Activated CD8-positive, alpha-beta memory T cell treated with anti-CD3 and anti-CD28 coated beads for 4 hours (primary cell): ENCODE results near the gene TOPAZ1.
A peak's percentile ranks its signal among the peaks of the same experiment; 100 is the strongest.

Experiments
- DNase-seq, 2 donors: peaks; one replicate each; pipeline ENCODE4 v3.0.0-alpha.2; 2020; ENCODE audit warnings: low read depth in 2 of 2

Gene TOPAZ1

DNA sequence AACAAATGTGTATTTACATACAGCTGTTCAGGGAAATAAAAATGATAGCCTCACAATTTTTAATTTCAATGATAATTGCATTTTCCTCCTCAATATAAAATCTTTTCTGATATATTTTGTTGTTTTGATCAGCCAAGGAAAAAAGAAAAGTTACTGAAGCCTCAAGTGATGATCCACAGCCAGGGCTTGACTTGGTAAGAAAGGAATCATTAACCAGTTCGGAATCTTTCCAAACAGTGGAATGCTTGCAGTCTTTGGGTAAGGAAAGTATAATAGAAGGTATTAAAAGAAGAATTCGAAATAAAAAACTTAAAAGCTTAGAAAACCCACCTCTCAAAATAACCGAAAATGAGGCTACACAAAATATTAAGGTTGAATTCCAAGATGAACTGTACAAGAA lies 1.0 kb downstream of the TOPAZ1 start:
- no peak for DNase-seq

DNA sequence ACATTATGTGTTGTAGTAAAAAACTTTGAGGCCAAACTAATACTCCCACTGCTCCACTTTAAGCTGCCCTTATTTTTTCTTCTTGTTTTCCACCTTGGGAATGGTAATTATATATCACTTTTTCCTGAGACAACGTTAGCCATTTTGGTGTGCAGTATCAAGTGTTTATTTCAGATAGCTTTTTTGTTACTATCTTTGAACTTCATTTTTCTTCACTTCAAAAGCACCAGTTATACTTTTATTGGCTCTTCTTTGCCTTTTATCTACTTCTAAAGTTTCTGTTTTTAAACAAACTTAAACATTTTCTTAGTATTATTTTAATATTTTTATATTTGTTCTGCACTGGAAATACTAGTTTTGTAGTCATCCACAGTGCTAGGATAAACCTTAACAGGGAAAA lies 6.5 kb downstream of the TOPAZ1 start:
- no peak for DNase-seq

DNA sequence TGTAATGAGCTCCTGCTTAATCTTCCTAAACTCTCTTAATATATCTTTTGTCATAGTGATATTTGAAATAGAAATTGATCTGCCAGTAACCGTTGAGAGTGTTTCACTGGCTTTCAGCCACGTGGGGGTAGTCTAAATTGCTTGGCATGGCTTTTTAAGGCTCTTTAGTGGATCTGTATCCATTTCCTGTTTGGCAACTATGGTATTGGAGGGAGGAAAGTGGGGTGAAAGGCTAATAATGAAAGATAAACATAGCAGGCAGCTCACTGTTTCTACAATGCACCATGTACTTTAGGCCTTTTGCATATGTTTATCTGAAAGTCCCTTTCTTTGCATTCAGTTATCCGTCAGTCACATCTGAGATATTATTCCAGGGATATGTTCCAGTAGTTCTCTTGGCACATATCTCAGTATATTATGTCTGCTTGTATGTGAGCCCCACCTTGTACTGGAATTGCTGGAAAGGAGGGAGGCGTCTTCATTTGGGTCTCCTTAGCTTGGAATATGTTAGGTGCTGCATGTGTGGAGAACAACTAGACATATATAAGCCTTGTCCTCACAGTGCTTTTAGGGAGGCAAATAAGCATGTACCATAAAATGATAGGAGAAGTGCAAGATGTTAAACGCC lies 10.8 kb downstream of the TOPAZ1 start:
- DNase-seq: no peak

DNA sequence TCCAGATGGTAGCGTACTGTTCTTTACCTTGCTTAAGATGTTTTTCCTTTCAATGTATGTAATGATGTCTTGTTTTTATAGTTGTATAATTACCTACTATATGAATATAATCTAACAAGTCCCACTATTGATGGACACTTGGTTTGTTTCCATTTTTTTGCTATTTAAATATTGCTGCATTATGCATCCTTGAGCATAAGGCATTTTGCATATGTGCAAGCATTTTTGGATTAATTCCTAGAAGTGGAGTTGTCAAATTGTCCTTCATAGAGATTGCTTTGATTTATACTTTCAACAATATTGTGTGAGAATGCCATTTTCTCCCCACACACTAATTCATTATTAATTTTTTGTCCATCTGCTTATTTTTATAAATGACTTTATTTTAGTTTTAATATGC lies 17.7 kb downstream of the TOPAZ1 start:
- no peak for DNase-seq

GRCh38 chr3:44264146-44264545 lies 22.5 kb downstream of the TOPAZ1 start:
- DNase-seq: no peak

GRCh38 chr3:44265815-44266214 lies 24.1 kb downstream of the TOPAZ1 start:
- no peak for DNase-seq

GRCh38 chr3:44272191-44272590 lies 30.5 kb downstream of the TOPAZ1 start:
- DNase-seq: no peak

DNA sequence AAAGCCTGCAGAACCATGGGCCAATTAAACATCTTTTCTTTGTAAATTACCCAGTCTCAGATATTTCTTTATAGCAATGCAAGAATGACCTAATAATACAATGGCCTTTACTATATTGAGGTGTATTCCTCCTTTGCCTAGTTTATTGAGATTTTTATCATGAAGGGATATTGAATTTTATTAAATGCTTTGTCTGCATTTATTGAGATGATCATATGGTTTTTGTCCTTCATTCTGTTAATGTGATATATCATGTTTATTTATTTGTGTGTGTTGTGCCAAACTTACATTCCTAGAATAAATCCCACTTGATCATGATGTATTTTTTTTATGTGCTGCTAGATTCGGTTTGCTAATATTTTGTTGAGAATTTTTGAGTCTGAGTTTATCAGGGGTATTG lies 36.2 kb downstream of the TOPAZ1 start:
- DNase-seq: no peak

DNA sequence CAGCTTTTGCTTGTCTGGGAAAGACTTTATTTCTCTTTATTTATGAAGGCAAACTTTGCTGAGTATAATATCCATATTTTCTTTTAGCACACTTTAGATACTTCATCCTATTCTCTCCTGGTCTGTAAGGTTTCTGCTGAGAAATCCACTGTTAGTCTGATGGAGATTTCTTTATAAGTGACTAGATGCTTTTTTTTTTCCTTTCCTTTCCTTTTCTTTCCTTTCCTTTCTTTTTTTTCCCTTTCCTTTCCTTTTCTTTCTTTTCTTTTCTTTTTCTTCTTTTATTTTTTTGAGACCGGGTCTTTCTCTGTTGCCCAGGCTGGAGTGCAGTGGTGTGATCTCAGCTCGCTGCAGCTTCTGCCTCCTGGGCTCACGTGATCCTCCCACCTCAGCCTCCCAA lies 38.4 kb downstream of the TOPAZ1 start:
- DNase-seq: no peak

DNA sequence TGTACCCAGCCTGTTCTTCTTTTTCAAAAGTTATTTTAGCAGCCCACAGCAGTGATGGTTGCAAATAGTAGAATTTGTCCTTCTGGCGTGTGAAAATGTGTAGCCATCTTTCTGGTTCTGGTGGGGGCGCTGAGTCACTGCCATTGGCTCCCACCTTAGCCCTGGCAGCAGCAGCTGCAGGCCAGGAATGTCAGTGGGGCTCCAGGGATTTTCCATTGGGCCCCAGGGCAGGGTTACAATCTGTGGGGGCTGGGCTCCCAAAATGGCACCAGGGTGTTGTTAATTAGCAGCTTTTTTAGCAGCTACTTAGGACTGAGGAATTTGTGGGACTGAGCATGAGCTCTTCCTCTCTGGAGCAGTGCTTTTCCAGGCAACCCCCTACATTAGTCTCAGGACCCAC lies 38.9 kb downstream of the TOPAZ1 start:
- DNase-seq: no peak

DNA sequence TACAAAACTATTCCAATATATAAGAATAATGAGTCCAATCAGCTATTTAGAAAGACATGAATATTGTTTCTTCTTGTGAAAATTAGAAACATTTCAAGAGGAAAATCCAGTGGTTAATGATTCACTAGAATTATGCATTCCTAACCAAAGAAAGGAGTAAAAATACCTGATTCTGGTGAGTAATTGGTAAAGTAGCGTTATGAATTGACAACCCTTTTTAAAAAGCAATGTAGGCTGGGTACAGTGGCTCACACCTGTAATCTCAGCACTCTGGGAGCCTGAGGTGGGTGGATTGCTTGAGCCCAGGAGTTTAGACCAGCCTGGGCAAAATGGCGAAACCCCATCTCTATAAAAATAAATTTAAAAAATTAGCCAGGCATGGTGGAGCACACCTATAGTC lies 43.3 kb downstream of the TOPAZ1 start:
- DNase-seq: no peak

DNA sequence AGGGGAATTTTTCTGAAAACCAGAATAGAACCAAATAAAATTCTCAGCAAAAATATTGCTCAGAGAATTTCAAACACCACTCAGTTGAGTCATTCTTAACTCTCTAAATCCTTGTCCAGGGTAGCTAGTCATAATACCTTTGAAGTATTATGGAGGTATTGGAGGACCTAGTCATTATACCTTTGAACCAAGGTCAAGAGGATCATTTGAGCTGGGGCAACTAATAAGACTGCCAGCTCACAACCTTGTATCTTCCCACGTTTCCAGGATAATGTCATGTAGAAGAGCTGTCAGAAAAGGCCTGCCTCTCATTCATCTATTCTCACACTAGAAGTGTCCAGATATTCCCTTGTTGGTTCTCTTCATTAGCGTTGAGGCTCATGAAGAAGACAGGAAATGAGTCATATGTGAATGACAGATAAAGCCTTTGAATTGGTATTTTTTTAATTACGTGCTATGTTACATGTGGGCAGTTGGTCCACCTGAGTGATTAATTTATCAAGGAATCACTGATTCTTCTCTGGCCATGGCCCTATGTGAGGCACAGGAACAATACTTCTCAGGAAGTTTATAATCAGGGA lies 48.3 kb downstream of the TOPAZ1 start:
- no peak for DNase-seq

- DNase-seq: no peak
Observed at GRCh38 chr3:44292276-44292675, 50.6 kb downstream of the TOPAZ1 start.

- no peak for DNase-seq
Observed at GRCh38 chr3:44292947-44293346, 51.3 kb downstream of the TOPAZ1 start.

- DNase-seq: no peak
Observed at GRCh38 chr3:44297255-44297654, 55.6 kb downstream of the TOPAZ1 start.

GRCh38 chr3:44301746-44302145 lies 60.1 kb downstream of the TOPAZ1 start:
- DNase-seq: no peak

GRCh38 chr3:44309500-44309899 lies 67.8 kb downstream of the TOPAZ1 start:
- DNase-seq: no peak

DNA sequence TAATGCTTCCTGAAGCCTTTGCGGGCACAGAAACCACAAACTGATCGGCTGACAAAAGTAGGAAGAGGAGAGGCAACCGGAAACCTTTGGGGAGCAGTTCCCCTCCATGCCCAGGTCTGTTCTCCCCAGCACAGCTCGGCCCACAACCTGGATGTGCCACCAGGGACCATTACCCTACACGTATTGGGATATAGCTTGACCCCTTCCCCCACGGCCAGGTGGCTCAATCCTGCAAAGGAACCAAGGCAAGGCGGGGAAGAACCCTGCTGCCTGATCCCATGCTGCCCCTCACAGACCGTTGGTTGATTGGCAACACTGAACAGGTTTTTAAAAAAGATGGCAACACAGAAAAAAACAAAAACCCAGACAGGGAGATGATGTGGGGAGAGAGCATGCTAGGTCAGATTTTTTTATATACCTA lies 77.2 kb downstream of the TOPAZ1 start:
- no peak for DNase-seq

- no peak for DNase-seq
Observed at GRCh38 chr3:44321335-44321734, 79.6 kb downstream of the TOPAZ1 start.

DNA sequence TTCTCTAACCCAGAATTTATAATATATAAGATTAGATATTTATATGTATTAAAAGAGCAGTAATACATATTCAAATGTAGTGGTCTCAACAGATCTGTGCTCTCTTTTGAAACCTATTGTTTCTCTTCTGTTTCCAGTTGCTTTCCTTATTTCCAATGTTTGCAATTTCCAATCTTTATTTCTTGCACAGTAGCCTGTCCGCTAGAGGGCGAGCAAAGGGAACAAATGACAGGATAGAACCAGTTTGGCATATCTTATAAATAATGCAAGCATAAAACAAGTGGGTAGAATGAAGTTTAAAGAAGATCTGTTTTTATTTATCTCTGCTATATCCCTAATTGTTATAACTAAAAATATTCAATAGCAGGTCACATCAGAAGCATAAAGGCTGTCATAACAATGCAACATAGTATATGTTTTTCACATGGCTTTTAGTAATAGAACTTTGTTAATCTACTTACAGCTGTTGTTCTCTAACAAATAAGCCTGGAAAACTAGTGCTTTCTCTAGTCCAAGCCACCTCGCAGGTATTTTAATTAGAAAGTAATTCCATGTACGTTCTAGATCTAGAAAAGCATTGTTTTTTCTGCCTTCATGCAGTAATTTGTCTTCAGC lies 81.8 kb downstream of the TOPAZ1 start:
- DNase-seq: peak in 1 of 2 donors; percentile 23

DNA sequence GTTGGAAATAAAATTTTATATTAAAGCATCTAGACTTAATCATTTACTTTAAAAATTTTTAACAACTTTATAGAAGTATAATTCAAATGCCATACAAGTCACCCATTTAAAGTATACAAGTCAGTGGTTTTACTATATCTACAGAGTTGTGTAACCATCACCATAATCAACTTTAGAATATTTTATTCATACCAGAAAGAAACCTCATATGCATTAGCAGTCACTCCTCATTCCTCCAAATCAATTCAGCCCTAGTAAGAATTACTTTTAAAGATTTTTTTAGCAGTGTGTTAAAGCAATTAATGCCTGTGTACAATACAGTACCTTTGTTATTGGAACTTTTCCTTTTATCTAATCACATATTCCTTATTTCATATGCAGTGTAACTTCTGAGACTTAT lies 82.9 kb downstream of the TOPAZ1 start:
- no peak for DNase-seq

- no peak for DNase-seq
Observed at GRCh38 chr3:44326019-44326418, 84.3 kb downstream of the TOPAZ1 start.

- no peak for DNase-seq
Observed at GRCh38 chr3:44326515-44326914, 84.8 kb downstream of the TOPAZ1 start.

DNA sequence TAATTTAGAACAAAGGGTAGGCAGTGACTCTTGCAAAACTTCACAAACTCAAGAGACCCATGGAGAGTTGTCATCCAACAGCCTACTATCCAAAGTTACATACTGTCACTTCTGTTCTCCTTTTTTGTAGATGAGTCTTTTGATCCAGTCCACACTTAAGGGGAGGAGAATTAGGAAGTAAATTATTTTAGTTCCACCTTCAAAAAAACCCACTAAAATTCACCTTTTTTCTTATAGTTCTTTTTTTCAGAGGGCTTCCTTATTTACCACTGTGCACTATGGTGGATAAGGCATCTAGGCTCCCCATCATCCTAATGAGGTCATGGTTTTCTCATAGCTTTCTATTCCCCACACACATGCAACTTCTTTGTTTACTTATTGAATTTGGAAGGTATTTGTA lies 88.3 kb downstream of the TOPAZ1 start:
- no peak for DNase-seq
